Measurements from ENCODE around the gene GMFB.
"Not testable (repeated sequence)": the region's sequence is repeated elsewhere in the genome, so short reads cannot be mapped to it uniquely, and the experiment has no call there.

Gene GMFB

GRCh38 chr14:54457609-54457996, 31.2 kb downstream of the GMFB start:
- DNase-seq (ENCODE audit: low spot score) = no peak

- not testable (repeated sequence) for DNase-seq (ENCODE audit: low spot score)
Measured at GRCh38 chr14:54456820-54457608, 31.8 kb downstream of the GMFB start.

- no peak for DNase-seq (ENCODE audit: low spot score)
Measured at GRCh38 chr14:54455363-54455762, 33.4 kb downstream of the GMFB start.

- peak; percentile 60 for DNase-seq (ENCODE audit: low spot score)
Measured at GRCh38 chr14:54453990-54454389, 34.8 kb downstream of the GMFB start.

- DNase-seq (ENCODE audit: low spot score) = no peak
Measured at GRCh38 chr14:54453252-54453651, 35.5 kb downstream of the GMFB start.

GRCh38 chr14:54451961-54452360, 36.8 kb downstream of the GMFB start:
- DNase-seq (ENCODE audit: low spot score) = no peak

- no peak for DNase-seq (ENCODE audit: low spot score)
Measured at GRCh38 chr14:54451121-54451601, 37.6 kb downstream of the GMFB start.

GRCh38 chr14:54450535-54450934, 38.2 kb downstream of the GMFB start:
- DNase-seq (ENCODE audit: low spot score) = peak; percentile 76

GRCh38 chr14:54447231-54447692, 41.5 kb downstream of the GMFB start:
- peak; percentile 43 for DNase-seq (ENCODE audit: low spot score)

- peak; percentile 16 for DNase-seq (ENCODE audit: low spot score)
Measured at GRCh38 chr14:54446161-54446693, 42.6 kb downstream of the GMFB start.

GRCh38 chr14:54444681-54445080, 44.1 kb downstream of the GMFB start:
- DNase-seq (ENCODE audit: low spot score) = peak; percentile 60

GRCh38 chr14:54443981-54444380, 44.8 kb downstream of the GMFB start:
- DNase-seq (ENCODE audit: low spot score) = no peak

- not testable (repeated sequence) for DNase-seq (ENCODE audit: low spot score)
Measured at GRCh38 chr14:54442961-54443360, 45.8 kb downstream of the GMFB start.

GRCh38 chr14:54440873-54441868, 47.6 kb downstream of the GMFB start, which contains the start of gene CNIH1:
TSS of gene CNIH1 (minus strand) at chr14:54441374. CDS start at chr14:54441327, 47 bp downstream.
- DNase-seq (ENCODE audit: low spot score) = peak; percentile 98

- peak; percentile 12 for DNase-seq (ENCODE audit: low spot score)
Measured at GRCh38 chr14:54440476-54440872, 48.3 kb downstream of the GMFB start.

- no peak for DNase-seq (ENCODE audit: low spot score)
Measured at GRCh38 chr14:54440037-54440436, 48.7 kb downstream of the GMFB start.

GRCh38 chr14:54438703-54439102, 50.1 kb downstream of the GMFB start:
- no peak for DNase-seq (ENCODE audit: low spot score)

GRCh38 chr14:54437954-54438353, 50.8 kb downstream of the GMFB start:
- not testable (repeated sequence) for DNase-seq (ENCODE audit: low spot score)

- peak; percentile 29 for DNase-seq (ENCODE audit: low spot score)
Measured at GRCh38 chr14:54435500-54435981, 53.2 kb downstream of the GMFB start.

- DNase-seq (ENCODE audit: low spot score) = no peak
Measured at GRCh38 chr14:54428527-54428926, 60.3 kb downstream of the GMFB start.

- DNase-seq (ENCODE audit: low spot score) = no peak
Measured at GRCh38 chr14:54427871-54428270, 60.9 kb downstream of the GMFB start.
